Measurements from ENCODE around the gene NEK7. TPM values are rescaled to one million over a fixed set of nuclear protein-coding genes. Genes with fewer than 3 reads are reported as not detected.

Gene NEK7
- total RNA-seq, 1 donor from 2014 or later = 34.7 TPM

- Mint-ChIP-seq H3K36me3 (peaks cover 14% of the 10 kb centered on the region), H3K4me3 (no peak overlapping the region), H3K27me3 (ENCODE audit: insufficient read depth, low read depth) (peaks cover 2% of the 10 kb centered on the region), H3K4me1 (peaks cover 8% of the 10 kb centered on the region), H3K27ac (no peak overlapping the region), H3K9me3 (peaks cover 12% of the 10 kb centered on the region)
- Histone ChIP-seq H3K27ac (no peak overlapping the region), H3K4me1 (no peaks in the 10 kb centered on the region), H3K9me3 (ENCODE audit: low read depth) (no peaks in the 10 kb centered on the region), H3K4me3 (no peak overlapping the region), H3K79me2 (ENCODE audit: low read depth) (no peaks in the 10 kb centered on the region), H4K20me1 (ENCODE audit: low read depth) (no peaks in the 10 kb centered on the region), H3K4me2 (no peak overlapping the region), H2AFZ (replicated peaks) (no peak overlapping the region), H3K9ac (no peak overlapping the region), H3K27me3 (peaks cover 3% of the 10 kb centered on the region), H3F3A (ENCODE audit: low read depth) (no peaks in the 10 kb centered on the region), H3K36me3 (no peaks in the 10 kb centered on the region)
- TF ChIP-seq, protein P1, sequence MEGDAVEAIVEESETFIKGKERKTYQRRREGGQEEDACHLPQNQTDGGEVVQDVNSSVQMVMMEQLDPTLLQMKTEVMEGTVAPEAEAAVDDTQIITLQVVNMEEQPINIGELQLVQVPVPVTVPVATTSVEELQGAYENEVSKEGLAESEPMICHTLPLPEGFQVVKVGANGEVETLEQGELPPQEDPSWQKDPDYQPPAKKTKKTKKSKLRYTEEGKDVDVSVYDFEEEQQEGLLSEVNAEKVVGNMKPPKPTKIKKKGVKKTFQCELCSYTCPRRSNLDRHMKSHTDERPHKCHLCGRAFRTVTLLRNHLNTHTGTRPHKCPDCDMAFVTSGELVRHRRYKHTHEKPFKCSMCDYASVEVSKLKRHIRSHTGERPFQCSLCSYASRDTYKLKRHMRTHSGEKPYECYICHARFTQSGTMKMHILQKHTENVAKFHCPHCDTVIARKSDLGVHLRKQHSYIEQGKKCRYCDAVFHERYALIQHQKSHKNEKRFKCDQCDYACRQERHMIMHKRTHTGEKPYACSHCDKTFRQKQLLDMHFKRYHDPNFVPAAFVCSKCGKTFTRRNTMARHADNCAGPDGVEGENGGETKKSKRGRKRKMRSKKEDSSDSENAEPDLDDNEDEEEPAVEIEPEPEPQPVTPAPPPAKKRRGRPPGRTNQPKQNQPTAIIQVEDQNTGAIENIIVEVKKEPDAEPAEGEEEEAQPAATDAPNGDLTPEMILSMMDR (IDR thresholded peaks at IDR 0.05) = no peak
- no peak for TF ChIP-seq EZH2 (IDR thresholded peaks at IDR 0.05)
- TF ChIP-seq EZH2phosphoT487 (IDR thresholded peaks at IDR 0.05) = no peak
- no peak for DNase-seq (ENCODE audit: low spot score)
Observed at GRCh38 chr1:198318085-198318484, 161.3 kb downstream of the NEK7 start.

DNA sequence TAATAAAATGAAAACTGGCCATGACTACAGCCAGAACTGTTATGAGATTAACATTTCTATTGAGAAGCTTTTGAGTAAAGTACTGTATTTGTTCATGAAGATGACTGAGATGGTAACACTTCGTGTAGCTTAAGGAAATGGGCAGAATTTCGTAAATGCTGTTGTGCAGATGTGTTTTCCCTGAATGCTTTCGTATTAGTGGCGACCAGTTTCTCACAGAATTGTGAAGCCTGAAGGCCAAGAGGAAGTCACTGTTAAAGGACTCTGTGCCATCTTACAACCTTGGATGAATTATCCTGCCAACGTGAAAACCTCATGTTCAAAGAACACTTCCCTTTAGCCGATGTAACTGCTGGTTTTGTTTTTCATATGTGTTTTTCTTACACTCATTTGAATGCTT, 164.0 kb downstream of the NEK7 start:
- H3K79me2 ChIP-seq (ENCODE audit: low read depth) = no peaks in the 10 kb centered on the region
- no peak overlapping the region for H3K4me3 ChIP-seq
- TF ChIP-seq, protein P1 (IDR thresholded peaks at IDR 0.05) = no peak
- TF ChIP-seq EZH2phosphoT487 (IDR thresholded peaks at IDR 0.05) (no peak), EZH2 (IDR thresholded peaks at IDR 0.05) (no peak)
- Mint-ChIP-seq H3K4me3 (no peak overlapping the region), H3K36me3 (peaks cover 5% of the 10 kb centered on the region), H3K27me3 (ENCODE audit: insufficient read depth, low read depth) (no peaks in the 10 kb centered on the region), H3K27ac (no peak overlapping the region), H3K9me3 (peaks cover 3% of the 10 kb centered on the region), H3K4me1 (peaks cover 3% of the 10 kb centered on the region)
- H2AFZ ChIP-seq (replicated peaks) = no peak overlapping the region
- no peaks in the 10 kb centered on the region for H3F3A ChIP-seq (ENCODE audit: low read depth)
- no peaks in the 10 kb centered on the region for H3K9me3 ChIP-seq (ENCODE audit: low read depth)
- DNase-seq (ENCODE audit: low spot score) = no peak
- no peak overlapping the region for H3K27ac ChIP-seq
- H3K27me3 ChIP-seq = no peaks in the 10 kb centered on the region
- H3K4me1 ChIP-seq = no peaks in the 10 kb centered on the region
- no peak overlapping the region for H3K4me2 ChIP-seq
- no peaks in the 10 kb centered on the region for H4K20me1 ChIP-seq (ENCODE audit: low read depth)
- no peaks in the 10 kb centered on the region for H3K36me3 ChIP-seq
- no peak overlapping the region for H3K9ac ChIP-seq

GRCh38 chr1:198326232-198326631, 169.4 kb downstream of the NEK7 start:
- Histone ChIP-seq H3K36me3 (no peaks in the 10 kb centered on the region), H3F3A (ENCODE audit: low read depth) (no peaks in the 10 kb centered on the region), H4K20me1 (ENCODE audit: low read depth) (no peaks in the 10 kb centered on the region), H3K9ac (no peak overlapping the region), H3K27ac (no peak overlapping the region), H3K9me3 (ENCODE audit: low read depth) (no peaks in the 10 kb centered on the region), H3K4me2 (no peak overlapping the region), H3K79me2 (ENCODE audit: low read depth) (no peaks in the 10 kb centered on the region), H2AFZ (replicated peaks) (no peak overlapping the region), H3K4me1 (no peaks in the 10 kb centered on the region), H3K4me3 (no peak overlapping the region), H3K27me3 (no peaks in the 10 kb centered on the region)
- Mint-ChIP-seq H3K27ac (no peak overlapping the region), H3K4me3 (no peak overlapping the region), H3K4me1 (peaks cover 2% of the 10 kb centered on the region), H3K9me3 (no peaks in the 10 kb centered on the region), H3K36me3 (no peaks in the 10 kb centered on the region), H3K27me3 (ENCODE audit: insufficient read depth, low read depth) (no peaks in the 10 kb centered on the region)
- TF ChIP-seq, protein P1 (IDR thresholded peaks at IDR 0.05) = no peak
- TF ChIP-seq EZH2phosphoT487 (IDR thresholded peaks at IDR 0.05) (no peak), EZH2 (IDR thresholded peaks at IDR 0.05) (no peak)
- no peak for DNase-seq (ENCODE audit: low spot score)
